Dedifferentiated amniotic fluid mesenchymal stem cell (primary cell): ENCODE measurements around the gene CLDN17.

Experiments
- DNase-seq: peaks from one replicate; pipeline ENCODE4 v3.0.0-alpha.2; 2016; ENCODE audit errors: extremely low spot score

The CLDN17 gene

DNA sequence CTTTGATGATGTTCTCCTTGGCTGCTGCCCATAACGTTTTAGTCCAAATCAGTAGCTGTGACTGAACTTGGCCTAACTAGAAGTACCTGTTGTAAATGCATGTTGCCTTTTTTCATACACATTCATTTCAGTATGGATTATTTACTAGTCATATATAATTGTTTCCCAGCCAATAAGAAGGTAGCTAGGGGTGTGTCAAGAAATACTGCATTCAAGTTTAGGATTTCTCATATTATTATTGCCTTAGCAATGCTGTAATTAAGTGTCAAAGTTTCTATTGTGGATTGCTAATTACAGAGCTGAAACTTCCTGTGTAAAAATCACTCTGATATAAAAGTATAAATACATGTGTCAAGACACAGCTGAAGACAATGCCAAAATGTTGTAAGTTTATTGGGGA, at the start of gene CLDN17:
CLDN17 (minus strand) TSS at position 101 of the 400 bp plus-strand sequence. CDS start 188 bp downstream, outside the sequence.
- DNase-seq, result no peak

DNA sequence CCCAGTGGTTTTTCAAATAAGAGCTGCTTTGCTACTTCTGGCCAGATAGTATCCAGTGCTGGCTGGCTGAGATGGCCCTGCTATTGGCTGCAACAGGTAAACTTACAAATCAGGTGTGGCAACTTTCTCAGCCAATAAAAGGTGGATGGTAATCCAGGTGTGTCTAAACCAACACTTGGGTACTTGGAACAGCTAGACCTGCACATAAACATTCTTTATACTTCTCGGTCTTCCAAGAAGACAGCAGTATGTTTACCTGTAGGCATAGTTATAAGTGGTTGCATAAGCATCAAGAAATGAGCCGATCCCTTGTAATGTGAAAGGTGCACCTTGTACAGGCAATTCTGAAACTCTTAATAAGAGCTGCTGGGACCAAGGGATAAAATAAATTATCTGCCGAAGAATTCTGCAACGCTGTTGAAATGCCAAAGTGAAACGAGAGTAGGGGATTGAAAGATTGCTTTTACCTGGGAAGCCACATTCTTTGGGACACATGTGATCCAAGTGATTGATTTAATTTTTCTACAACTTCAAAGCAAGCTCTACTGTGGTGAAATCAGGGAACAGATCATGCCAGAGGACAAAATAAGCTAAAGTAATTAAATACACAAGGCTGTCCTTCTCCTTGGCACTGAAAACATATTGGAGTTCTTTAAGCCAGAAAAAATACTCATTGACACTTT, 49.6 kb upstream of the CLDN17 start, which contains the start of gene CLDN8:
CLDN8 (minus strand) TSS at position 57 of the 683 bp plus-strand sequence. CDS start 172 bp downstream, outside the sequence.
- DNase-seq, result no peak

DNA sequence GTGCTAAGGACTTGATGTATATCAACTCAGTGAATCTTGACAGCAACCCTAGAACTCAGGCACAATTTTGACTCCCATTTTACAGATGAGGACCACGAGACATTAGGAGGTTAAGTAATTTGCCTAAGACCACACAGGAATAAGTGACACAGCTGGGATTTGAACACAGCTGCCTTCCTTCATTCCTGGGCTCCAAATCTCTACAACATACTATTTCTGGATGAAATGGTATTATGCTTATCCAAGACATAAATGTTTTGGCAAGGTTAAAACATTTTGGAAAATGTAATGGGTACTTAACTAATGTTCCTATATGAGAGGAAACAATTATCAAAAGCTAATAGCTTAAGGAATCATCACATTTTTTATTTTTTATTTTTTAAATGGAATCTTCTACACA, 44.5 kb upstream of the CLDN17 start:
- no peak for DNase-seq

DNA sequence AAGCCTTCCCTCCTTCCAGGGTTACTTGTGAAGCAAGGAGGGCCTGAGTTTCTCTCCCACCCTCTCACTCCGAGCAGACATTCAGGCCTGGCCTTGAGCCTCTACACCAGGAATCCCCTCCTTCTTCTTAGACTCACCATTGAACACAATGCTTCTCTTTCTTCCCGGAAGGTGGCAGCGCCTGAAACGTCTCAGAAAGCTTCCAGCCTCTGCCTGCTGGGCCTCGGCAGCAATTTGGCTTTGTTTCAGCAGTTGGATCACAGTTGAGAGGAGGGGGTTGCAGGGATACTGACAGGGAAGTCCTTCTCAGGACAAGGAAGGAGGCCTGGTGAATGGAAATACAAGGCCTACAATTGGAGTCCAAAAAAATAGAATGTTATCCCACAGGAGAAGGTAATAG, 43.0 kb upstream of the CLDN17 start:
- no peak for DNase-seq

GRCh38 chr21:30207252-30207579, 40.6 kb upstream of the CLDN17 start:
- DNase-seq, result no peak

DNA sequence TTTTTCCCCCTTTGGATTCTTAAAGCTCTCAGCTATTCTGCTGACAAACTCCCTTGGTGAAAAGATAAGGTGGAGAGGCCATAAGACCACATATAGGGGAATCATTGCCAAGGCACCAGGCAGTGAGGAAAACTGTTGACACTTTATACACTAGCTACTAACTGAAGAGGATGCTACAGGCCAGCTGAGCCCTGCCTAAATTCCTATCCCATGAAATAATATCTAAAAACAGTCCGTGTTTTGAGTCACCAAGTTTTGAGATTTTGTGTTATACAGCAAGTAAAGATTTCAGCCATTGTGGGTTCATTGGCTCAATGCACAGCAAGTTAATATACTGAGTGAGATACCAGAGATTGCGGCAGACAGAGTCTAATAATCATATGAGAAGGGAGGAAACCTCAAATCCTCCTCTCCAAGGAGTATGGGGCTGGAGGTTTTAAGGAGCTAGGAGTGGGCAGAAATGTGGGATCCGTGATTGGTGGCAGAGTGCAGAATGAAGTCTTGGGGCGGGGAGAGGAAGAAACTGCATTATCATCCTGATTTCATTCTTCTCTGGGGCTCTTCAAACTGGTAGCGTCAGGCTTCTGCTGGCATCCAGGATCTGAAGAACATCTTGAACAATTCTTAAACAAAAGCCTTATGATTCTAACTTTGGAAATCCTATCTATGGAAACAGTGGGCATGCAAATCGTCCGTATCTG, 40.1 kb upstream of the CLDN17 start:
- DNase-seq, result no peak

GRCh38 chr21:30200000-30200399, 33.4 kb upstream of the CLDN17 start:
- DNase-seq, result no peak

GRCh38 chr21:30194701-30195299, 28.2 kb upstream of the CLDN17 start:
- no peak for DNase-seq

GRCh38 chr21:30193201-30193600, 26.6 kb upstream of the CLDN17 start:
- no peak for DNase-seq

DNA sequence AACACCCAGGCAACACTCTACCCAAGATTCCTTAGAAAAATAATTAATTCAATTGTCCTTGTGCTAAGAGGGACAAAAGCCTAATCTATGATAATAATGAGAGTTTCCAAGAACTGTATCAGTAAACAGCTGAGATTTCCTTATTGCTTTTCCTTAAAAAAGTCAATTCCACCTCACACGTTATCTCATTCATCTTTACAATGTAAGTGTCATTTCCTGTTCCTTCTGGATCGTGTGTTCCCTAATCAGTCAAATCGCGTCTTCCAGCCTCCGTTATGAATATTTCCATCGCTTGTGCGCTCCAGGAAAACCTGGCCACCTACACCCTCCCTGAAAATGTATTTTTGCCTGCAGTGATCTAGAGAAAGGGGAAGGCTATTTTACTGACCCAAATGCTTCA, 23.9 kb upstream of the CLDN17 start:
- no peak for DNase-seq

DNA sequence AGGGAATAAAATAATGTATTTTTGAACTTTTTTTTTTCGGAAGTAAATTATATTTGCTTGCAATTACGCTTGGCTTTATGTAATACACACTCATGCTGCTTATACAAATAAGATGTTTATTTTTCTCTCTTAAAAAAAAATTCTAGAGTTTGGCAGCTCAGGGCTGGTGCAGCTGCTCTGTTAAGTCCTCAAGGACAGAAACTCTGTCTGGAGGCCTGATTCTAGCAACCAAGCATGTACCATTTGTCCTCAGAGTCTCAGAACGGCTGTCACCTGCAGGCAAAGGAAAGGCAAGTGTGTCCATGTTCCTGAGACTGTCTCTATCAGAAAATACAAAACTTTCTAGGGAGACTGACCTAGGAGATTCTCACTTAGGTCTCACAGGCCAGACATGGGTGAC, 23.2 kb upstream of the CLDN17 start:
- DNase-seq, result no peak

- no peak for DNase-seq
These were observed 19.6 kb upstream of the CLDN17 start for GRCh38 chr21:30186242-30186641.

DNA sequence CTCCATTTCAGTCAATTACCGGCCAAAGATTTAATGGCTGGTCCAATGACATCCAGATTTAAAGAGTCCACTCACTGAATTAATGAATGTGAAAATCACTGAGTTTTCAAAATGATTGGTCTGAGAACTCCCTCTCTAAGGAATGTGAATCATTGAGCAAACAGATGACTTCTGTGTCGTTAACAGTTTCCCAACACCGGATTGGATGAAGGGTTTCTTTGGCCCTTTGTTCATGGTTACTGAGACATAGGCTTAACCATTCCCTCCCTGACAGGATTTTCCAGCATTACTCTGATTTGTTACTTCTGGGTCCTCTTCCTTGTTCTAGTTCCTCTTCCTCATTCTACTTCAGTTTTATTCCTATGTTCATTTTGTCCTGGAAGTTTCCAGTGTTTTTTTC, 1.5 kb upstream of the CLDN17 start:
- DNase-seq, result no peak

- no peak for DNase-seq
These were observed 434 bp downstream of the CLDN17 start for GRCh38 chr21:30166171-30166570.

DNA sequence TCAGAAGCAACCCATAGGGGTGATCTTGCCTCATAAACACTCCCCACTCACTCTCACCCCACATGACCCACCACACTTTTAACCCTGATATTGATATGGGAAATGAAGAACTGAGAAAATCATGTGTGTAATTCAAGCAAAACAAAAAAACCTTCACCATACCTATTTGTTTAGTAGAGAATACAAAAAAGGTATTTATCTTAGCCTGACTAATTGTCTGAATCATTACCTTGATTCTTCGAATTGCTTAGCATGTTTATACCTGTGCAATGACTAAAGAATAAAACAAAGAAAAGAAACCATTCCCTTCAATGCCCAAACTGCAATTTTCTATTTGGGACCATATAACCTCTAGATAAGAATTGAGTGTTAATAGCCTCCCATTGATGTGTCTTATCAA, 1.8 kb downstream of the CLDN17 start:
- DNase-seq, result no peak

DNA sequence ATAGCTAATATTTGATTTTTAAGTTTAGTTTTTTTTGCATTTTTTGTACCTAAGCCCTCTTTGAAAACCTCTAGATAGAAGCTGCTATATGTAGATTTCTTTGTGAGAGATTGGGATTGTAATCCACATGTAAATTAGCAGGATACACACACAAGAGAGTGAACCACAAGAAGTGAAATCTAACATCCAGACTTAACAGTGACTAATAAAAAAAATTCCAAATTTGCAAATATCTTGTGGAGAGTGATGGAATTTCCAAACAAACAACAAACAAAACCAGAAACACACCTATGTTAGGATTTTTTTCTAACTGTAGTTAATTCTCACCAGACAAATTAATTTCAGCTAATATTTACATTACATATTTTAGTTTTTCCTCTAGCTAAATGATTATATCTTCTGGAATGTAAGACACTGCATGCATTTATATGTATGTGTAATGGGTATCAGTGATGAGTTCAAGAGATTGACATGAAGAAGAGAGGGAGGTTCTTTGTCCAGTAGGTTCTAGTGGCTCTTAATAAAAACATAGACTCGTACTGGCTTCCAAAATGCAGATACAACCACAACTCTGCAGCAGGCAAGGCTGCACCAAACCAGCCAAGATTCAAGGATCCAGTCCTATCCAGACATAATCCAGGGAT, 12.8 kb downstream of the CLDN17 start:
- DNase-seq, result no peak

GRCh38 chr21:30152792-30153191, 13.8 kb downstream of the CLDN17 start:
- no peak for DNase-seq

- no peak for DNase-seq
These were observed 17.7 kb downstream of the CLDN17 start for GRCh38 chr21:30148906-30149305.

GRCh38 chr21:30146558-30147282, 19.9 kb downstream of the CLDN17 start:
- DNase-seq, result no peak

DNA sequence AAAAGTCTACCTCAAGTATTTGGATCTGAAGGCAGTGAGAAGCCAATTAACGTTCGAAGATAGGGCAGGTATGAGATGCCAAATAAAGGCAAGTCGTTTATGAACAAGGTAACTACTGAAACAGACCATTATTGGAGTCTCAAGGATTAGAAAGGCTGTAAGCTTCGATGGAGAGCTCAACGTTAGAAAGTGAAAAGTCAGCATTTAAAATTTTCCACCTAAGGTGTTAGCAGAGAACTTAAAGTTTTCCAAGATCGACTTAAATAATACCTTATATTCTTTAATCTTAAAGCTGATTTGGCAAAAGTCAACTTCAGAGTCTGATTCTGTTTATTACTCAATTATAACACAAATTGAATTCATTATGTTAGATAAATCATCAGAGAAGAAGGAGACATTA, 28.1 kb downstream of the CLDN17 start:
- DNase-seq, result no peak

DNA sequence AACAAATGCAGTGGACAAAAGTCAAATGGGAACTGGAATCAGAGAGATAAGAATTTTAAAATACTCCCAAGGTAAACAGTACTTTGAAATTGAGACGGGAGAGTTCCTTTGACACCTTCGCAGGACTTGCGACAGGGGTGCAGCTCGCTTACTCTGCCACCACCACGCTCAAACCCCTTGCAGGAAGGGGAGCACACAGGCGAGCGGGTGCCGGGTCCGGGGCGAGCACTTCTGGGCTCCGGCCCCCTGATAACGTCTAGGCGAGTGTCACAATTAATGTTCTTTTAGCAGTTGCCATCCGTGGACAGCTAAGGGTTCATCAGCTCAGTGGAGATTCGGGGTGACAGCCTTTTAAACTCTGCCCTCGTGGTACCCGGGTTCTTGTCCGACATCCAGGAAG, 37.4 kb downstream of the CLDN17 start:
- no peak for DNase-seq

DNA sequence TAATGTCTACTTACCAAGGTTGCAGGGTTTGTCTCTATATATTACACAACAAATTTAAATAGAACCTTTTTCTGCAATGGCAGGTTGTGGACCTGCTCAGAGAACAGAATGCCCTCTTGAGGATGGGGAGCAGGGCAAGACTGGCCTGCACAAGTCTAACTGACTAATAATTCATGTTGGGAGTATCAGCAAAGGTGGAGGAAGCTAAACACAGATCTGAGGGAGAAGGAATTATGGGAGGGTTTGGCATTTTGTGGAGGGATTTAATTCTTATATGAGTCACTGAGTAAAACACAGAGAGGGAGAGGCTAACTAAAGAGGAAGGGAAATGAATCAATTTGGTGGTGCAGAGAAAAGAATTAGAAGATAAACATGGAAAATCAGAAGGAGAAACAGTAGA, 40.0 kb downstream of the CLDN17 start:
- DNase-seq, result no peak
